ENCODE results near the gene TUFT1. TPM values are rescaled to one million over a fixed set of nuclear protein-coding genes. Genes with fewer than 3 reads are reported as not detected.
A peak's percentile ranks its signal among the peaks of the same experiment; 100 is the strongest.

TUFT1 gene
- total and polyA plus RNA-seq, 10 donors: 0.67 to 1.9 (median 1.3) TPM

GRCh38 chr1:151621351-151621750 is 81.2 kb downstream of the TUFT1 start:
- Histone ChIP-seq H3K9me3 (no peaks in the 10 kb centered on the region), H3K4me3 (no peak overlapping the region), H3K27ac (peak overlapping the region in 5 of 8 donors; percentile 16 to 75 (median 53)), H3K27me3 (replicated peaks in 1 of 7) (no peaks in the 10 kb centered on the region), H3K36me3 (peaks cover 0 to 21% (median 0%) of the 10 kb centered on the region in 6 donors), H3K4me1 (peaks cover 0 to 68% (median 36%) of the 10 kb centered on the region in 6 donors)
- DNase-seq: no peak
- TF ChIP-seq POLR2AphosphoS5 (IDR thresholded peaks at IDR 0.05) (no peak), POLR2A (IDR thresholded peaks at IDR 0.05) (no peak), CTCF (IDR thresholded peaks at IDR 0.05 in 8 of 11, conservative IDR thresholded peaks at IDR 0.05 in 3 of 11) (no peak)
- 55 to 73% (median 64%) methylated on average over 2 of the region's 2 CpGs for WGBS, 5 donors
- intact Hi-C loops (cut with DNase I; ENCODE audit: low total_unique reads): no loop called here

- no peak for TF ChIP-seq POLR2AphosphoS5 (IDR thresholded peaks at IDR 0.05)
- TF ChIP-seq CTCF (IDR thresholded peaks at IDR 0.05 in 8 of 11, conservative IDR thresholded peaks at IDR 0.05 in 3 of 11): no peak
- no peak for TF ChIP-seq POLR2A (IDR thresholded peaks at IDR 0.05)
- H3K4me1 ChIP-seq: peaks cover 0 to 34% (median 17%) of the 10 kb centered on the region in 6 donors
- no peak for DNase-seq
- H3K36me3 ChIP-seq: peaks cover 0 to 31% (median 0%) of the 10 kb centered on the region in 6 donors
- H3K27ac ChIP-seq: no peak overlapping the region
- H3K27me3 ChIP-seq (replicated peaks in 1 of 7): no peaks in the 10 kb centered on the region
- H3K4me3 ChIP-seq: no peak overlapping the region
- intact Hi-C loops (cut with DNase I; ENCODE audit: low total_unique reads): no loop called here
- H3K9me3 ChIP-seq: no peaks in the 10 kb centered on the region
- 97 to 99% (median 98%) methylated on average over 3 of the region's 3 CpGs for WGBS, 5 donors
Measured at GRCh38 chr1:151624783-151625182, 84.7 kb downstream of the TUFT1 start.

DNA sequence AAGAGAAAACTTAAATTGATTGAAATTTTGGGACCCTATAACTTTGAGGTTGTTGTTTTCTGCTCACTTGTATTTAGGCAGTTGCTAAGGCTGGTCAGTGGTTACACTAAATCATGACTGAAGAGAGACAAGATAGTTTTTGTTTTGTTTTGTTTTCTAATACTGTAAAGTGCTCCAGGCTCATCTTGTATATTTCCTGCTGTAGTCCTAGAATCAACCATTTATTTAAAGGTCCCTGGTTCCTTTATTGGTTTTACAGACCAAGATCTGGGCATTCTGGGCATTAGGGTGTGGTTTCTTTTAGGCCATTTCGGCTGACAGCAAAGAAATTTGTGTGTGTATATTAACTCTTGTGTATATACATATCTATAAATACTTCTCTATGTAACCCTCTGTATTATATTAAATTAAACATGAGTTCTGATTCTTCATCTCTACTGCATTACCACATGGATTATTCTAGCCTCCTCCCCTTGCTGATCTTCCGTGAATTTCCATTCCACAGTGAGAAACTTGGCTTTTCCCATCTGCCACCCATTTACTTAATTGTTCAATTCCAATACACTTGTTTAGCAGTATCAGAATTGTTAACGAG is 86.7 kb downstream of the TUFT1 start:
- no peak for TF ChIP-seq POLR2A (IDR thresholded peaks at IDR 0.05)
- TF ChIP-seq POLR2AphosphoS5 (IDR thresholded peaks at IDR 0.05): no peak
- TF ChIP-seq CTCF (IDR thresholded peaks at IDR 0.05 in 8 of 11, conservative IDR thresholded peaks at IDR 0.05 in 3 of 11): no peak
- Histone ChIP-seq H3K36me3 (peaks cover 0 to 31% (median 0%) of the 10 kb centered on the region in 6 donors), H3K9me3 (no peaks in the 10 kb centered on the region), H3K4me1 (peaks cover 0 to 13% (median under 1%) of the 10 kb centered on the region in 6 donors), H3K4me3 (no peak overlapping the region), H3K27ac (no peak overlapping the region), H3K27me3 (replicated peaks in 1 of 7) (no peaks in the 10 kb centered on the region)
- no peak for DNase-seq
- 92 to 96% (median 94%) methylated on average over 3 of the region's 3 CpGs for WGBS, 5 donors
- intact Hi-C loops (cut with DNase I; ENCODE audit: low total_unique reads): no loop called here

DNA sequence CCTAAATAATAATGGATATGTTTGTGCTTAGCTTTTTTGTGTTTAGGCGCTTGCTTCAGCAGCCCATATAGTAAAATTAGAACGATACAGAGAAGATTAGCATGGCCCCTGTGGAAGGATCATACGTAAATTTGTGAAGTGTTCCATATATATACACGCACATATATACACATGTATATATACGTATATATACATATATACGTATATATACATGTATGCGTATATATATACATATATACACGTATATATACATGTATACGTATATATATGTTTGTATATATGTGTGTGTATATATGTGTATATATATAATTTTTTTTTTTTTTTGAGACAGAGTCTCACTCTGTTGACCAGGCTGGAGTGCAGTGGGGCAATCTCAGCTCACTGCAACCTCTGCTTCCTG is 89.2 kb downstream of the TUFT1 start:
- 78 to 86% (median 85%) methylated on average over 9 of the region's 9 CpGs for WGBS, 5 donors
- intact Hi-C loops (cut with DNase I; ENCODE audit: low total_unique reads): no loop called here

More for the DNA sequence above, 89.2 kb downstream of the TUFT1 start:
- Histone ChIP-seq H3K36me3 (peaks cover 0 to 18% (median 0%) of the 10 kb centered on the region in 6 donors), H3K27ac (no peak overlapping the region), H3K4me3 (no peak overlapping the region), H3K27me3 (replicated peaks in 1 of 7) (no peaks in the 10 kb centered on the region), H3K4me1 (no peaks in the 10 kb centered on the region), H3K9me3 (no peaks in the 10 kb centered on the region)
- no peak for TF ChIP-seq POLR2A (IDR thresholded peaks at IDR 0.05)
- no peak for TF ChIP-seq CTCF (IDR thresholded peaks at IDR 0.05 in 8 of 11, conservative IDR thresholded peaks at IDR 0.05 in 3 of 11)
- TF ChIP-seq POLR2AphosphoS5 (IDR thresholded peaks at IDR 0.05): no peak
- no peak for DNase-seq

Small RNA genes within 50 kb of the gene (microRNA-seq; reads per million reads assigned to microRNA genes)
- gene MIR554: 0 reads per million in 3 donors

Small RNA genes within 50 kb of the gene (small RNA-seq; reads per million reads assigned to genes)
- gene MIR554 (0 reads per million in 4 donors), gene RF00405 (0 reads per million in 4 donors), gene RNU6-1062P (0 reads per million in 4 donors)

Other genes with a start within 250 kb of the TUFT1 start
- gene PI4KB, start 212.9 kb upstream of the TUFT1 start, total RNA-seq: 10 to 100 TPM; 63.7 to 85.4 (median 69.5) TPM
- gene PI4KB, start 212.9 kb upstream of the TUFT1 start, polyA plus RNA-seq: 10 to 100 TPM; 25.6 to 41.4 (median 30.8) TPM
- 10 to 100 TPM; 75.9 to 96.1 (median 92.2) TPM for gene RFX5, start 193.1 kb upstream of the TUFT1 start, total RNA-seq
- gene RFX5, start 193.1 kb upstream of the TUFT1 start, polyA plus RNA-seq: 10 to 100 TPM; 30.8 to 57.8 (median 40.3) TPM
- gene SELENBP1, start 167.6 kb upstream of the TUFT1 start, total RNA-seq: 100 to 1,000 TPM in 2 of 7 donors, 10 to 100 TPM in 5; 56.1 to 114 (median 90.3) TPM
- 10 to 100 TPM; 17.3 to 77.8 (median 47.5) TPM for gene SELENBP1, start 167.6 kb upstream of the TUFT1 start, polyA plus RNA-seq
- 100 to 1,000 TPM; 184 to 219 (median 201) TPM for gene PSMB4, start 140.7 kb upstream of the TUFT1 start, total RNA-seq
- gene PSMB4, start 140.7 kb upstream of the TUFT1 start, polyA plus RNA-seq: 100 to 1,000 TPM; 320 to 371 (median 354) TPM
- 100 to 1,000 TPM in 3 of 7 donors, 10 to 100 TPM in 4; 58.4 to 133 (median 94.5) TPM for gene POGZ, start 80.8 kb upstream of the TUFT1 start, total RNA-seq
- gene POGZ, start 80.8 kb upstream of the TUFT1 start, polyA plus RNA-seq: 10 to 100 TPM; 12.9 to 23.8 (median 20.8) TPM
- under 1 TPM in 5 of 7 donors, not detected in 2; 0.23 to 0.87 (median 0.63) TPM for gene CGN, start 28.9 kb upstream of the TUFT1 start, total RNA-seq
- under 1 TPM; 0.09 to 0.26 (median 0.09) TPM for gene CGN, start 28.9 kb upstream of the TUFT1 start, polyA plus RNA-seq
- 10 to 100 TPM; 40.4 to 69.6 (median 53.5) TPM for gene SNX27, start 71.7 kb downstream of the TUFT1 start, total RNA-seq
- gene SNX27, start 71.7 kb downstream of the TUFT1 start, polyA plus RNA-seq: 1 to 10 TPM; 3.1 to 9.0 (median 3.6) TPM
- under 1 TPM in 1 of 7 donors, not detected in 6; 0.40 TPM for gene CELF3, start 176.5 kb downstream of the TUFT1 start, total RNA-seq
- under 1 TPM in 1 of 3 donors, not detected in 2; 0.02 TPM for gene CELF3, start 176.5 kb downstream of the TUFT1 start, polyA plus RNA-seq
- under 1 TPM in 1 of 7 donors, not detected in 6; 0.34 TPM for gene RIIAD1, start 181.2 kb downstream of the TUFT1 start, total RNA-seq
- gene RIIAD1, start 181.2 kb downstream of the TUFT1 start, polyA plus RNA-seq: not detected
- 10 to 100 TPM; 55.4 to 71.7 (median 64.5) TPM for gene MRPL9, start 223.2 kb downstream of the TUFT1 start, total RNA-seq
- gene MRPL9, start 223.2 kb downstream of the TUFT1 start, polyA plus RNA-seq: 10 to 100 TPM; 69.2 to 92.6 (median 72.0) TPM

All from spleen (tissue), 11 donors.